Hepatocyte (in vitro differentiated cells): ENCODE data around the gene MRPL50.

Source experiments
- CTCF ChIP-seq: fragments of 200-600 bp; sonication (generic); IDR thresholded peaks from 2 replicates; pipeline ENCODE4 v1.5.1; 2016; ENCODE audit warnings: antibody characterized with exemption, mild to moderate bottlenecking; ENCODE audit not compliant: poor library complexity
- EZH2 ChIP-seq: fragments of 200-600 bp; sonication (generic); IDR thresholded peaks from 2 replicates; pipeline ENCODE4 v1.6.1; 2016; ENCODE audit warnings: antibody characterized with exemption, mild to moderate bottlenecking, borderline replicate concordance
- EZH2phosphoT487 ChIP-seq: fragments of 200-600 bp; sonication (generic); IDR thresholded peaks from one replicate; pipeline ENCODE4 v1.6.1; 2018; ENCODE audit warnings: antibody characterized with exemption, mild to moderate bottlenecking, low read depth, moderate library complexity; ENCODE audit not compliant: unreplicated experiment, severe bottlenecking

GRCh38 chr9:101445353-101446029, 47.1 kb upstream of the MRPL50 start:
- TF ChIP-seq CTCF, result no peak
- no peak for TF ChIP-seq EZH2
- no peak for TF ChIP-seq EZH2phosphoT487
